Dendritic cell treated with granulocyte-macrophage colony-stimulating factor and Interleukin-4, amounts not matched to agents 40 ng/mL and 50 ng/mL, for 4 days (primary cell): ENCODE measurements around the gene NPAS3.

Experiments
- H3K27ac Mint-ChIP-seq: one replicate; pipeline ENCODE4 v1.8.0; 2022; ENCODE audit warnings: mild to moderate bottlenecking, mixed read lengths
- H3K27me3 Mint-ChIP-seq: one replicate; pipeline ENCODE4 v1.8.0; 2022; ENCODE audit warnings: mild to moderate bottlenecking, mixed read lengths
- H3K36me3 Mint-ChIP-seq: one replicate; pipeline ENCODE4 v1.8.0; 2022; ENCODE audit warnings: low read depth, mixed read lengths
- H3K4me1 Mint-ChIP-seq: one replicate; pipeline ENCODE4 v1.8.0; 2022; ENCODE audit warnings: low read depth, mixed read lengths
- H3K4me3 Mint-ChIP-seq: one replicate; pipeline ENCODE4 v1.8.0; 2022; ENCODE audit warnings: mild to moderate bottlenecking, moderate library complexity, mixed read lengths
- H3K9me3 Mint-ChIP-seq: one replicate; pipeline ENCODE4 v1.8.0; 2022; ENCODE audit warnings: mixed read lengths
- intact Hi-C: fragments of 100-400 bp; cut with micrococcal nuclease; formaldehyde crosslinking; loops from one replicate; pipeline ENCODE4 v1.15.0; 2022

Gene NPAS3

GRCh38 chr14:33219957-33220356 is 281.3 kb downstream of the NPAS3 start:
- no peaks in the 10 kb centered on the region for H3K36me3 Mint-ChIP-seq
- H3K27me3 Mint-ChIP-seq = no peaks in the 10 kb centered on the region
- intact Hi-C loops = no loop called here
- no peak overlapping the region for H3K4me3 Mint-ChIP-seq
- no peaks in the 10 kb centered on the region for H3K4me1 Mint-ChIP-seq
- no peaks in the 10 kb centered on the region for H3K9me3 Mint-ChIP-seq
- no peak overlapping the region for H3K27ac Mint-ChIP-seq

GRCh38 chr14:33229269-33229929 is 290.7 kb downstream of the NPAS3 start:
- no peak overlapping the region for H3K27ac Mint-ChIP-seq
- intact Hi-C loops = no loop called here
- no peaks in the 10 kb centered on the region for H3K9me3 Mint-ChIP-seq
- peaks cover 3% of the 10 kb centered on the region for H3K27me3 Mint-ChIP-seq
- H3K4me3 Mint-ChIP-seq = no peak overlapping the region
- H3K4me1 Mint-ChIP-seq = no peaks in the 10 kb centered on the region
- no peaks in the 10 kb centered on the region for H3K36me3 Mint-ChIP-seq

DNA sequence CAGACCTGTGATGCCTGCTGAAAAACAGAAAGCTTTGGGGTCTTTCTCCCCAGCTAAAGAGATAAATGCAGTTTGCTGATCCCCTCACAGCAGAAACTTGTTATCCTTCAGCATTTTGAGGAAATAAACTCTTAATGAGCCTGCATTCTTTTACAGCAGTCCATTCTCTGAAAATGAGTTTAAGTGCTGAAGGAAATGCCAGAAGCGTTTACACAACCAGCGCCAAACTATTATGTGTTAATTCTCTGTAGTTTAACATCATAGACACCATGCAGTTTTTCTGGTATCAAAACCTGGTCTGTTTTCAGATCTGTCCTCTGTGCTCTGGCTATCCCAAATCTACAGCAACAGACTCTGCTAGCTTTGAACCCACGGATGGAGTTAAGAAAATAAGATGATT is 291.3 kb downstream of the NPAS3 start:
- no peaks in the 10 kb centered on the region for H3K4me1 Mint-ChIP-seq
- H3K4me3 Mint-ChIP-seq = no peak overlapping the region
- intact Hi-C loops = no loop called here

DNA sequence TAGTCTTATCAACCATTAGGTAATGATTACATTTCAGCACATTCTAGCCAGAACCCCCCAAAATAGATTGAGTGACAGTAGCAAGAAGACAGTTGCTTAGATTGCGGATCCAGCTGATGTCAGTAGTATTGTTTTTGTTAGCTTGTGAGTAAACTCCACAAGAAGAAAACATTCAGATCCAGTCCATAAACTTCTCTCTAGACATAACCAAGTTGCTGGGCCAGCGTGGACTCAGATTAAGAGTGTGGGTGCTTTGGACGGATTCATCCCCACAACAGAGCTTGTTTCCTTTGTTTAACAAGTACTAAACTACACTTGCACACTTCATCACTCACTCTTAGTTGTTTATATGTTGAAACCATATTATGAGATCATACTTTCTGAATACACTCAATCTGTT is 293.4 kb downstream of the NPAS3 start:
- Mint-ChIP-seq H3K4me3 (no peak overlapping the region), H3K4me1 (no peaks in the 10 kb centered on the region), H3K27ac (no peak overlapping the region), H3K9me3 (no peaks in the 10 kb centered on the region), H3K27me3 (peaks cover 3% of the 10 kb centered on the region), H3K36me3 (no peaks in the 10 kb centered on the region)
- intact Hi-C loops = no loop called here

More for the DNA sequence above, 291.3 kb downstream of the NPAS3 start:
- Mint-ChIP-seq H3K27me3 (peaks cover 3% of the 10 kb centered on the region), H3K9me3 (no peaks in the 10 kb centered on the region), H3K27ac (no peak overlapping the region), H3K36me3 (no peaks in the 10 kb centered on the region)

GRCh38 chr14:33237115-33237740 is 298.5 kb downstream of the NPAS3 start:
- H3K4me1 Mint-ChIP-seq = no peaks in the 10 kb centered on the region
- no peak overlapping the region for H3K27ac Mint-ChIP-seq
- H3K27me3 Mint-ChIP-seq = no peaks in the 10 kb centered on the region
- H3K4me3 Mint-ChIP-seq = no peak overlapping the region
- no peaks in the 10 kb centered on the region for H3K9me3 Mint-ChIP-seq
- no peaks in the 10 kb centered on the region for H3K36me3 Mint-ChIP-seq
- intact Hi-C loops = no loop called here

- Mint-ChIP-seq H3K27me3 (no peaks in the 10 kb centered on the region), H3K4me3 (no peak overlapping the region), H3K9me3 (no peaks in the 10 kb centered on the region), H3K27ac (no peak overlapping the region), H3K36me3 (no peaks in the 10 kb centered on the region), H3K4me1 (no peaks in the 10 kb centered on the region)
- intact Hi-C loops = no loop called here
Measured at GRCh38 chr14:33239465-33239864, 300.8 kb downstream of the NPAS3 start.

GRCh38 chr14:33240466-33240865 is 301.8 kb downstream of the NPAS3 start:
- no peak overlapping the region for H3K27ac Mint-ChIP-seq
- H3K9me3 Mint-ChIP-seq = no peaks in the 10 kb centered on the region
- no peak overlapping the region for H3K4me3 Mint-ChIP-seq
- no peaks in the 10 kb centered on the region for H3K27me3 Mint-ChIP-seq
- no peaks in the 10 kb centered on the region for H3K36me3 Mint-ChIP-seq
- no peaks in the 10 kb centered on the region for H3K4me1 Mint-ChIP-seq
- intact Hi-C loops = no loop called here

DNA sequence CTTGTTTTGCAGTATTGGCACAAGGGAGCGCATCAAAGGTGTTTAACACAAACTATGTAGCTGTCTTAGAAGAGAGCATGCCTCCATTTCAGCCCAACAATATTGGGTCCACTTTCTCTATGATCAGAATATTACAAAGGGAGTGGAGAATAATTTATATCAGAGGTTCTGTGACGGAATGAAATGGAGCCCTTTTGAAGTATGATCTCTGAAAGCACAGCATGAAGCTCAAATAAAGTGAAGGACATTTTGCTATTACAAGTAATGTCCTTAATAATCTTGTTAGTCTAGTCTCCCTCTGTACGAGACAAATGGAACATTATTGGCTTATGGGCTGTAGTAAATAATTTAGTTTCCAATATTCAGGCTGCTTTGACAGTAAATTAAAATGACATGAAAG is 302.7 kb downstream of the NPAS3 start:
- H3K4me3 Mint-ChIP-seq = no peak overlapping the region
- intact Hi-C loops = no loop called here
- no peaks in the 10 kb centered on the region for H3K36me3 Mint-ChIP-seq
- H3K9me3 Mint-ChIP-seq = no peaks in the 10 kb centered on the region
- H3K27me3 Mint-ChIP-seq = no peaks in the 10 kb centered on the region
- no peak overlapping the region for H3K27ac Mint-ChIP-seq
- no peaks in the 10 kb centered on the region for H3K4me1 Mint-ChIP-seq

DNA sequence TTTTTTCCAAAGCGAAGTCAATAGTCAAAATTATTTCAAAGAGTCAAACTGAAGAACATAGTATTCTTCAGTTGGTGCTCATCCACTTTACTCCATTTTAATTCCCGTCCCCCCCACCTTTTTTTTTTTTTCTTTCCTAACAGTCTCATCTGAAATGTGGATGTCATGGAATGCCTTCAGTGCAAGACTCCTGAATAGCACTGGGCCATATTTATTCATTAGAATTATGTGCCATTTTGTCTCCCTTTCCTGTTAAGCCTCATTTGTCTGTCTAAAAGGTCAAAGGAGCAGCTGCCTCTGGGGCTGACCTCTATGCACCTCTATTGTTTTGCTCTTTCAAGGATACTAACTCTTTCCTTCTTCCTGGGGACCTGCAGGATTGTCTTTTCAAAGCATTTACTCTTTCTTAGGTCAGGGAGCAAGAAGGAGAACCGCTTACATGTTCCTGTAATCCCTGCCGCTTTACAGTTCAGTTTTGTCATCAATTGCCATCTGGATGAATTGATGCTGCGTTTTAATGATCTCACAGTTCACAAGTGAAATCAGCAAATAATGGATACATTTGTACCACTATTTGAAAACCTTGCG is 310.6 kb downstream of the NPAS3 start:
- Mint-ChIP-seq H3K27ac (no peak overlapping the region), H3K27me3 (no peaks in the 10 kb centered on the region), H3K4me3 (no peak overlapping the region), H3K36me3 (no peaks in the 10 kb centered on the region), H3K4me1 (no peaks in the 10 kb centered on the region), H3K9me3 (no peaks in the 10 kb centered on the region)
- intact Hi-C loops = no loop called here

DNA sequence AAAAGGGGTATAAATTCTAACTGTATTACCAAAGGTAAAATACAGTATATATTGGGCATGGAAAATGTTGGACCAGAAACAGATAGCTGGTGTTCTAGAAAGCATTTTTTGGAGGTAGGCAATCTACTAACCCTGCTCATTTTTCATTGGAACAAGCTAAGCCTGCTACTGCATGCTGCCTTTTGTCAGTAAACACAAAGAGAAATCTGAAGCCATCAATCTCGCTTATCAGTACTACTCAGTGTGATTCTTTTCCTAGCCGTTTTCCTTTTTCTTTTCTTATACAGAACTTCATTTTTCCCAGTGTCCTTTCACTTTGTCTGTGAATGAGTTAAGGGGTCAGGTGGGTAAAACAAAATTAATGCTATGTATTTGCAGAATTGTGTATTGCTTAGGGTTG is 312.3 kb downstream of the NPAS3 start:
- intact Hi-C loops = no loop called here
- Mint-ChIP-seq H3K36me3 (no peaks in the 10 kb centered on the region), H3K4me1 (no peaks in the 10 kb centered on the region), H3K27me3 (no peaks in the 10 kb centered on the region), H3K9me3 (no peaks in the 10 kb centered on the region), H3K4me3 (no peak overlapping the region), H3K27ac (no peak overlapping the region)

DNA sequence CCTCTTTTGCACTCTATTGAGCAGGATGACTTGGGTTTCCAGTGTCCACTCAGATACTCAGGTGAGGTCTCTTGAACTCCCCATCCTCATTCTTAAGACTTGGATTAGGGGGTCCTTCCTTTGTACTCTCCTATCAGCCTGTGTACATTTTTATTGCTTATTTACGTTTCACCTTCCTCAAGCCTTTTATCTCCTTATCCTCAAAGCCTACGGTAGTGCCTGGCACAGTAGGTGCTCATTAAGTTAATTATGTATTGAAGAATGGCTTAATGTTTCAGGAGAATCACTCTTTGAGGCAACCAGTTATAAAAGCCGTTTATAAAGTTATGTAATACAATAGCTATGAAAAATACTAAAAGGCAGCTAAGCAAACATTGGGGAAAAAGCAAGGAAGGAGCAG is 315.7 kb downstream of the NPAS3 start:
- Mint-ChIP-seq H3K27me3 (no peaks in the 10 kb centered on the region), H3K27ac (no peak overlapping the region)

DNA sequence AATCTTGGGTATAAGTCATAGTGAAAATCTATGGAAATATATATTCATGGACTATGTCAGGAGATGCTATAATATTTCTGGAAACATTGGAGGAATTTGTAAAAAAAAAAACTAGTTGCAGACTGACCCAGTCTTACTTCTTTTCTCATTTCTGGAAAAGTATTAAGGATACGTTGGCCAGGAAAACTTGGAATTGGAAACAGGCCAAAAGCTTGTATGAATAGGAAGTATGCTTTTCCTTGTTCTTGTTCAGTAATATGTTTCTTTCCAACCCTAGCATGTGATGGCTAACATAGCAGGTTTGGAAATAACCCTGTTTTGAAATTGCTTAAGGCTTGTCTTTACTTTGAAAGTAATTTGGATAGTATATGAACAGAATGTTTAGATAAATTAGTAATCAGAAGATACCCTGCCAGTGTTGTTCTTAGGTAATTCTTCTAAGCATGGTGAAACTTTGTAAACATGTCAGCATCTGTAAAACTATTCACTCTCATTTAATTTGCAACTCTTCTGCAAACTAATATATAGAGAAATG is 316.2 kb downstream of the NPAS3 start:
- H3K9me3 Mint-ChIP-seq = no peaks in the 10 kb centered on the region
- no peak overlapping the region for H3K27ac Mint-ChIP-seq
- no peak overlapping the region for H3K4me3 Mint-ChIP-seq
- intact Hi-C loops = no loop called here
- no peaks in the 10 kb centered on the region for H3K36me3 Mint-ChIP-seq
- H3K27me3 Mint-ChIP-seq = no peaks in the 10 kb centered on the region
- no peaks in the 10 kb centered on the region for H3K4me1 Mint-ChIP-seq

More for the DNA sequence above, 315.7 kb downstream of the NPAS3 start:
- intact Hi-C loops = no loop called here
- Mint-ChIP-seq H3K36me3 (no peaks in the 10 kb centered on the region), H3K9me3 (no peaks in the 10 kb centered on the region), H3K4me1 (no peaks in the 10 kb centered on the region), H3K4me3 (no peak overlapping the region)

- no peak overlapping the region for H3K4me3 Mint-ChIP-seq
- H3K36me3 Mint-ChIP-seq = no peaks in the 10 kb centered on the region
- no peak overlapping the region for H3K27ac Mint-ChIP-seq
- no peaks in the 10 kb centered on the region for H3K9me3 Mint-ChIP-seq
- intact Hi-C loops = no loop called here
- no peaks in the 10 kb centered on the region for H3K4me1 Mint-ChIP-seq
- no peaks in the 10 kb centered on the region for H3K27me3 Mint-ChIP-seq
Measured at GRCh38 chr14:33257796-33258195, 319.1 kb downstream of the NPAS3 start.

DNA sequence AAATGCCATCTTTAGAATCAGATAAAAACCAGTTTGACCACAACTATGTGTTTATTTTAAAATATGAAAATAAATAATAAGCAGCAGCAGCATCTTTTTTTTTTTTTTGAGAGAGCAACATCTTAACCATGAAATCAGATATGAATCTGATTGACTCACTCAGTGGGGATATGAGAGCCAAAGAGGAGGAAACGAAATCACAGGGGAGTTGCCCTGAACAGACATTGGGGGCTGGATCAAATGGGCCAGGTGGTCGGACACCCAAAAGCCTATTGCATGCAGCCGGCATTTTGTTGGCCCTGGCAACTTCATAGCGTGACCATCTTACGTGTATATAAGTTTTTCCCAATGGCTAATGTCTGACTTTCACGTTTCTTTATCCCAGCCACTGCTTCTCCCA is 321.1 kb downstream of the NPAS3 start:
- no peaks in the 10 kb centered on the region for H3K9me3 Mint-ChIP-seq
- intact Hi-C loops = no loop called here
- H3K4me3 Mint-ChIP-seq = no peak overlapping the region
- no peak overlapping the region for H3K27ac Mint-ChIP-seq
- no peaks in the 10 kb centered on the region for H3K27me3 Mint-ChIP-seq
- no peaks in the 10 kb centered on the region for H3K36me3 Mint-ChIP-seq
- no peaks in the 10 kb centered on the region for H3K4me1 Mint-ChIP-seq
